GM23338 (cell line): ENCODE results near the gene KDM4C. TPM values are rescaled to one million over a fixed set of nuclear protein-coding genes. Genes with fewer than 3 reads are reported as not detected.

Source experiments
- ATAC-seq: fragments of 200-7000 bp; cut with Tn5 transposase; 3 replicates; pipeline ENCODE4 v1.9.1; 2020
- DNase-seq: peaks from one replicate; pipeline ENCODE4 v3.0.0-alpha.2; 2015; ENCODE audit warnings: low spot score
- H2AFZ ChIP-seq: fragments of 200-600 bp; sonication (generic); 2 replicates; pipeline ENCODE4 v1.8.0; 2016; ENCODE audit warnings: antibody characterized with exemption, mild to moderate bottlenecking, moderate library complexity
- H3F3A ChIP-seq: fragments of 200-600 bp; sonication (generic); replicated peaks from 2 replicates; pipeline ENCODE4 v1.8.0; 2017; ENCODE audit warnings: antibody characterized with exemption, mixed run types, low read depth
- H3K27ac ChIP-seq: fragments of 200-600 bp; sonication (generic); 2 replicates; pipeline ENCODE4 v1.6.1; 2016; ENCODE audit warnings: low read depth
- H3K27me3 ChIP-seq: fragments of 200-600 bp; sonication (generic); 2 replicates; pipeline ENCODE4 v1.8.0; 2016; ENCODE audit warnings: mild to moderate bottlenecking, mixed run types, moderate library complexity; ENCODE audit not compliant: insufficient read depth
- H3K36me3 ChIP-seq: fragments of 200-600 bp; sonication (generic); 2 replicates; pipeline ENCODE4 v1.8.0; 2016; ENCODE audit warnings: mild to moderate bottlenecking; ENCODE audit not compliant: insufficient read depth
- H3K4me1 ChIP-seq: fragments of 200-600 bp; sonication (generic); 2 replicates; pipeline ENCODE4 v1.8.0; 2016; ENCODE audit warnings: mild to moderate bottlenecking, moderate library complexity; ENCODE audit not compliant: insufficient read depth
- H3K4me2 ChIP-seq: fragments of 200-600 bp; sonication (generic); 2 replicates; pipeline ENCODE4 v1.7.1; 2017; ENCODE audit warnings: mixed run types
- H3K4me3 ChIP-seq: fragments of 200-600 bp; sonication (generic); 2 replicates; pipeline ENCODE4 v1.6.1; 2016; ENCODE audit warnings: mixed run types
- H3K79me2 ChIP-seq: fragments of 200-600 bp; sonication (generic); replicated peaks from 2 replicates; pipeline ENCODE4 v1.8.0; 2017; ENCODE audit warnings: mild to moderate bottlenecking; ENCODE audit not compliant: insufficient read depth
- H3K9me2 ChIP-seq: fragments of 200-600 bp; sonication (generic); 2 replicates; pipeline ENCODE4 v1.8.0; 2017; ENCODE audit not compliant: insufficient read depth
- H4K20me1 ChIP-seq: fragments of 200-600 bp; sonication (generic); replicated peaks from 2 replicates; pipeline ENCODE4 v1.8.0; 2017; ENCODE audit warnings: mild to moderate bottlenecking; ENCODE audit not compliant: insufficient read depth
- H3K27ac Mint-ChIP-seq: 2 replicates; pipeline ENCODE4 v1.8.0; 2020; ENCODE audit warnings: inconsistent platforms, mild to moderate bottlenecking, moderate library complexity, mixed read lengths
- H3K27me3 Mint-ChIP-seq: 3 replicates; pipeline ENCODE4 v1.8.0; 2022; ENCODE audit warnings: low read depth, mild to moderate bottlenecking, moderate library complexity, mixed read lengths, inconsistent platforms; ENCODE audit not compliant: insufficient read depth, poor library complexity
- H3K36me3 Mint-ChIP-seq: 3 replicates; pipeline ENCODE4 v1.8.0; 2021; ENCODE audit warnings: low read depth, mild to moderate bottlenecking, inconsistent platforms, moderate library complexity, mixed read lengths
- H3K4me1 Mint-ChIP-seq: 3 replicates; pipeline ENCODE4 v1.8.0; 2020; ENCODE audit warnings: mild to moderate bottlenecking, inconsistent platforms, mixed read lengths
- H3K4me3 Mint-ChIP-seq: 3 replicates; pipeline ENCODE4 v1.8.0; 2021; ENCODE audit warnings: moderate library complexity, mild to moderate bottlenecking, inconsistent platforms, mixed read lengths
- H3K9me3 Mint-ChIP-seq: 3 replicates; pipeline ENCODE4 v1.8.0; 2020; ENCODE audit warnings: moderate library complexity, mild to moderate bottlenecking, inconsistent platforms, mixed read lengths
- CREB1 ChIP-seq: fragments of 250-450 bp; sonication (Bioruptor Pico); IDR thresholded peaks from 2 replicates; pipeline ENCODE4 v1.5.0; 2020; ENCODE audit warnings: low read depth, mild to moderate bottlenecking, moderate library complexity
- EZH2 ChIP-seq: fragments of 200-600 bp; sonication (generic); IDR thresholded peaks from one replicate; pipeline ENCODE4 v1.8.0; 2017; ENCODE audit warnings: antibody characterized with exemption, mild to moderate bottlenecking, low read depth; ENCODE audit not compliant: unreplicated experiment
- EZH2phosphoT487 ChIP-seq: fragments of 200-600 bp; sonication (generic); IDR thresholded peaks from one replicate; pipeline ENCODE4 v1.8.1; 2018; ENCODE audit warnings: antibody characterized with exemption; ENCODE audit not compliant: unreplicated experiment
- JUNB ChIP-seq: IDR thresholded peaks from one replicate; pipeline ENCODE4 v1.6.1; 2016; ENCODE audit warnings: antibody characterized with exemption; ENCODE audit not compliant: unreplicated experiment
- NANOG ChIP-seq: IDR thresholded peaks from 2 replicates; pipeline ENCODE4 v1.6.1; 2016; ENCODE audit warnings: antibody characterized with exemption, borderline replicate concordance
- POLR2AphosphoS5 ChIP-seq: IDR thresholded peaks from 2 replicates; pipeline ENCODE4 v1.6.1; 2016; ENCODE audit warnings: antibody characterized with exemption, low read depth
- ZNF114 ChIP-seq: fragments of 250-450 bp; sonication (Bioruptor Pico); IDR thresholded peaks from 2 replicates; pipeline ENCODE4 v1.5.0; 2020; ENCODE audit warnings: mild to moderate bottlenecking, moderate library complexity
- ZNF331 ChIP-seq: fragments of 250-450 bp; sonication (Bioruptor Pico); IDR thresholded peaks from 2 replicates; pipeline ENCODE4 v1.5.0; 2020; ENCODE audit warnings: low read depth, mild to moderate bottlenecking, moderate library complexity
- polyA plus RNA-seq: library from polyadenylated mRNA; unstranded; fragments of >200 nt; fragmentation: Nextera tagmentation; extraction: Ambion mirVana; gene quantifications from 2 replicates; pipeline ENCODE4 v1.2.1, GENCODE V29; 2016
- total RNA-seq: library from RNA; depleted of rRNA; stranded (reverse); fragments of >200 nt; shearing (Covaris generic); gene quantifications from 2 replicates; pipeline ENCODE4 v1.2.3, GENCODE V29; 2014
- TF ChIP-seq, protein P1 (sequence below): IDR thresholded peaks from one replicate; pipeline ENCODE4 v1.6.1; 2018; ENCODE audit warnings: antibody characterized with exemption; ENCODE audit not compliant: unreplicated experiment
- TF ChIP-seq, protein P2 (sequence below), 2 experiments: fragments of 200-600 bp in 1 of 2; sonication (generic) in 1 of 2; conservative IDR thresholded peaks; 2 replicates each; pipeline versions ENCODE4 v1.5.1 to v1.6.1; 2016 to 2017; ENCODE audit warnings: antibody characterized with exemption in 2 of 2, low read depth in 2 of 2, mild to moderate bottlenecking in 2 of 2, moderate library complexity in 1 of 2

The KDM4C gene
- total and polyA plus RNA-seq, 2 experiments from 2014 or later, result 12.0 to 43.8 TPM

DNA sequence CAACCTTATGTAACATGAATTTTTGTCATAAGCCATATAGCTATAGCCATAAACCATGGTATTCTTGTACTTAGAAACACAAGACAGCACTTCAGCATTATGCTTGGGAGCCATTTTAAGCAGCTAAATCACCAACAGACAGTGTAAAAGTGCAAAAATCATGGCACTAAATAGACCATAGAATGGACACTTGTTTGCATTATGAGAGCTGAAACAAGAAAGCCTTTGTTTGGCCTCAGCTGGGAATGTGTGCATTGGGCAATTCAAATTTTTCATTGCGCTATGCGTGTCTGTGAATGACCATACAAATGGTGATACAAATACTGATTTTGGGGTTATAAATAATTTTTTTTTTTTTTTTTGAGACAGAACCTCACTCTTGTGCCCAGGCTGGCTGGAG, 23.7 kb downstream of the KDM4C start (continued):
- no peak for TF ChIP-seq EZH2phosphoT487

DNA sequence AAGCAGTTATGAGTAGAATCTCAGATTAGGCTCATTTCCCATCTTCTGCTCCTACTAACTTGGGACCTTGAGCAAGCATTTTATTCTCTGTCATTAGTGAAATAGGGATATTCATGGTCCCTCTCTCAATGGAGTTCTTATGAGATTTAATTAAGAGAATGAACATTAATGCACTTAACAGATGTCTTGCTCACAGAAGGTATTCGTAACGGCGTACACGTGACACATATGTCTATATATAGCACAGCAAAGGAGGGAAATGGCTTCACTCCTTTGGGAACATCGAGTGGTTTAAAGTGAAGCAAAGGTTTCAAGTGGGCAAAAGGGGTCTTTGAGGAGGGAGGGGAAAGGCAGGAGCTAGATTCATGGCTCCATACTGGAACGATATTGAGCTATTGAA, 24.6 kb downstream of the KDM4C start:
- H3K27ac Mint-ChIP-seq, result no peak overlapping the region
- H3K79me2 ChIP-seq, result peaks cover 94% of the 10 kb centered on the region

More for the DNA sequence above, 24.6 kb downstream of the KDM4C start:
- no peaks in the 10 kb centered on the region for H4K20me1 ChIP-seq
- Mint-ChIP-seq H3K9me3 (no peaks in the 10 kb centered on the region), H3K4me1 (peaks cover 49% of the 10 kb centered on the region), H3K36me3 (no peaks in the 10 kb centered on the region; the same call in 2 of the 3 replicates), H3K27me3 (peaks cover 5% of the 10 kb centered on the region), H3K4me3 (no peak overlapping the region)
- H3K4me2 ChIP-seq, result no peak overlapping the region
- H3F3A ChIP-seq, result peaks cover 17% of the 10 kb centered on the region; the same call in 1 of the 2 replicates
- no peaks in the 10 kb centered on the region for H3K9me2 ChIP-seq
- TF ChIP-seq NANOG (no peak), POLR2AphosphoS5 (no peak), CREB1 (no peak), JUNB (no peak), ZNF114 (CRISPR knock-in tag) (no peak), EZH2 (no peak), ZNF331 (CRISPR knock-in tag) (no peak), EZH2phosphoT487 (no peak)
- TF ChIP-seq, protein P1, sequence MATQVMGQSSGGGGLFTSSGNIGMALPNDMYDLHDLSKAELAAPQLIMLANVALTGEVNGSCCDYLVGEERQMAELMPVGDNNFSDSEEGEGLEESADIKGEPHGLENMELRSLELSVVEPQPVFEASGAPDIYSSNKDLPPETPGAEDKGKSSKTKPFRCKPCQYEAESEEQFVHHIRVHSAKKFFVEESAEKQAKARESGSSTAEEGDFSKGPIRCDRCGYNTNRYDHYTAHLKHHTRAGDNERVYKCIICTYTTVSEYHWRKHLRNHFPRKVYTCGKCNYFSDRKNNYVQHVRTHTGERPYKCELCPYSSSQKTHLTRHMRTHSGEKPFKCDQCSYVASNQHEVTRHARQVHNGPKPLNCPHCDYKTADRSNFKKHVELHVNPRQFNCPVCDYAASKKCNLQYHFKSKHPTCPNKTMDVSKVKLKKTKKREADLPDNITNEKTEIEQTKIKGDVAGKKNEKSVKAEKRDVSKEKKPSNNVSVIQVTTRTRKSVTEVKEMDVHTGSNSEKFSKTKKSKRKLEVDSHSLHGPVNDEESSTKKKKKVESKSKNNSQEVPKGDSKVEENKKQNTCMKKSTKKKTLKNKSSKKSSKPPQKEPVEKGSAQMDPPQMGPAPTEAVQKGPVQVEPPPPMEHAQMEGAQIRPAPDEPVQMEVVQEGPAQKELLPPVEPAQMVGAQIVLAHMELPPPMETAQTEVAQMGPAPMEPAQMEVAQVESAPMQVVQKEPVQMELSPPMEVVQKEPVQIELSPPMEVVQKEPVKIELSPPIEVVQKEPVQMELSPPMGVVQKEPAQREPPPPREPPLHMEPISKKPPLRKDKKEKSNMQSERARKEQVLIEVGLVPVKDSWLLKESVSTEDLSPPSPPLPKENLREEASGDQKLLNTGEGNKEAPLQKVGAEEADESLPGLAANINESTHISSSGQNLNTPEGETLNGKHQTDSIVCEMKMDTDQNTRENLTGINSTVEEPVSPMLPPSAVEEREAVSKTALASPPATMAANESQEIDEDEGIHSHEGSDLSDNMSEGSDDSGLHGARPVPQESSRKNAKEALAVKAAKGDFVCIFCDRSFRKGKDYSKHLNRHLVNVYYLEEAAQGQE, result no peak
- TF ChIP-seq, protein P2, sequence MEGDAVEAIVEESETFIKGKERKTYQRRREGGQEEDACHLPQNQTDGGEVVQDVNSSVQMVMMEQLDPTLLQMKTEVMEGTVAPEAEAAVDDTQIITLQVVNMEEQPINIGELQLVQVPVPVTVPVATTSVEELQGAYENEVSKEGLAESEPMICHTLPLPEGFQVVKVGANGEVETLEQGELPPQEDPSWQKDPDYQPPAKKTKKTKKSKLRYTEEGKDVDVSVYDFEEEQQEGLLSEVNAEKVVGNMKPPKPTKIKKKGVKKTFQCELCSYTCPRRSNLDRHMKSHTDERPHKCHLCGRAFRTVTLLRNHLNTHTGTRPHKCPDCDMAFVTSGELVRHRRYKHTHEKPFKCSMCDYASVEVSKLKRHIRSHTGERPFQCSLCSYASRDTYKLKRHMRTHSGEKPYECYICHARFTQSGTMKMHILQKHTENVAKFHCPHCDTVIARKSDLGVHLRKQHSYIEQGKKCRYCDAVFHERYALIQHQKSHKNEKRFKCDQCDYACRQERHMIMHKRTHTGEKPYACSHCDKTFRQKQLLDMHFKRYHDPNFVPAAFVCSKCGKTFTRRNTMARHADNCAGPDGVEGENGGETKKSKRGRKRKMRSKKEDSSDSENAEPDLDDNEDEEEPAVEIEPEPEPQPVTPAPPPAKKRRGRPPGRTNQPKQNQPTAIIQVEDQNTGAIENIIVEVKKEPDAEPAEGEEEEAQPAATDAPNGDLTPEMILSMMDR (conservative IDR thresholded peaks at IDR 0.05; ENCODE audit: low read depth in 2 of 2), result no peak
- no peak overlapping the region for H3K27ac ChIP-seq
- DNase-seq (no peak), ATAC-seq (no peak)
- no peaks in the 10 kb centered on the region for H3K36me3 ChIP-seq
- H3K4me3 ChIP-seq, result no peak overlapping the region
- H2AFZ ChIP-seq, result no peak overlapping the region
- peaks cover 53% of the 10 kb centered on the region for H3K4me1 ChIP-seq
- no peaks in the 10 kb centered on the region for H3K27me3 ChIP-seq
